GM12891 (cell line): ENCODE data around the gene TGFBR2.

ENCODE experiments used
- POLR2A ChIP-seq: IDR thresholded peaks from 2 replicates; pipeline ENCODE4 v1.6.1; 2011; ENCODE audit warnings: low read depth, low read length, control low read depth
- POLR2AphosphoS5 ChIP-seq: IDR thresholded peaks from 2 replicates; pipeline ENCODE4 v1.6.1; 2011; ENCODE audit warnings: low read depth, low read length, control low read depth

- TF ChIP-seq POLR2AphosphoS5 (no peak), POLR2A (no peak)
These were observed 15.7 kb downstream of the TGFBR2 start for GRCh38 chr3:30622047-30622545.
